Osteocyte (in vitro differentiated cells): ENCODE data around the gene SYT8. TPM values are rescaled to one million over a fixed set of nuclear protein-coding genes. Genes with fewer than 3 reads are reported as not detected.
"Not testable (repeated sequence)": the region's sequence is repeated elsewhere in the genome, so short reads cannot be mapped to it uniquely, and the experiment has no call there.

Source experiments
- DNase-seq: peaks from one replicate; pipeline ENCODE4 v3.0.0; 2021; ENCODE audit warnings: mixed read lengths; ENCODE audit not compliant: unreplicated experiment; ENCODE audit errors: extremely low spot score
- H3K27ac Mint-ChIP-seq: one replicate; pipeline ENCODE4 v1.8.0; 2021; ENCODE audit warnings: mild to moderate bottlenecking, mixed read lengths; ENCODE audit not compliant: unreplicated experiment
- H3K27me3 Mint-ChIP-seq: one replicate; pipeline ENCODE4 v1.8.0; 2021; ENCODE audit warnings: mixed read lengths; ENCODE audit not compliant: unreplicated experiment
- H3K36me3 Mint-ChIP-seq: one replicate; pipeline ENCODE4 v1.8.0; 2021; ENCODE audit warnings: mixed read lengths; ENCODE audit not compliant: unreplicated experiment
- H3K4me1 Mint-ChIP-seq: one replicate; pipeline ENCODE4 v1.8.0; 2021; ENCODE audit warnings: mixed read lengths; ENCODE audit not compliant: unreplicated experiment
- H3K4me3 Mint-ChIP-seq: one replicate; pipeline ENCODE4 v1.8.0; 2021; ENCODE audit warnings: mild to moderate bottlenecking, moderate library complexity, mixed read lengths; ENCODE audit not compliant: unreplicated experiment
- H3K9me3 Mint-ChIP-seq: one replicate; pipeline ENCODE4 v1.8.0; 2021; ENCODE audit warnings: mixed read lengths; ENCODE audit not compliant: unreplicated experiment
- CTCF ChIP-seq: fragments of 200-600 bp; sonication (generic); IDR thresholded peaks from 2 replicates; pipeline ENCODE4 v1.5.0; 2021; ENCODE audit warnings: antibody characterized with exemption, mild to moderate bottlenecking, moderate library complexity
- total RNA-seq: library from RNA; stranded (reverse); gene quantifications from 2 replicates; pipeline ENCODE4 v1.2.1, GENCODE V29; 2021

The SYT8 gene
- total RNA-seq, 1 donor from 2014 or later, result 6.2 TPM

- peak overlapping the region; percentile 82 for H3K27ac Mint-ChIP-seq
- H3K36me3 Mint-ChIP-seq, result peaks cover 6% of the 10 kb centered on the region
- peak overlapping the region; percentile 23 for H3K4me3 Mint-ChIP-seq
- H3K4me1 Mint-ChIP-seq, result peaks cover 53% of the 10 kb centered on the region
- H3K27me3 Mint-ChIP-seq, result peaks cover 11% of the 10 kb centered on the region
- no peaks in the 10 kb centered on the region for H3K9me3 Mint-ChIP-seq
- no peak for TF ChIP-seq CTCF
- DNase-seq, result no peak
Measured at GRCh38 chr11:1792461-1792860, 42.3 kb upstream of the SYT8 start.

DNA sequence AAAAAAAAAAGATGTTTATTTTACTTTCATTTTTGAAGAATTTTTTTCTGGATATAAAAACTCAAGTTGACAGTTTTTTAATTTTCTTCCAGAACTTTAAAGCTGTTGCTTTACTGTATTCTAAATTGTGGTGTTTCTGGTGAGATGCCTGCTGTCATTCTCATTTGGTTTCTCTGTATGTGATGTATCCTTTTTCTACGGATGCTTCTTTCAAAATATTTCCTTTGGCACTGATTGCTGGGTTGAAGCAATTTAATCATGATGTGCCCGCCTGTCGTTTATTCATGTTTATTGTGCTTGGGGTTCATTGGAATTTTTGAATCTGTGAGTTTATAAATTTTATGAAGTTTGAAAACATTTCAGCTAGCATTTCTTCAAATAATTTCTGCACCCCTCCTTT is 41.7 kb upstream of the SYT8 start:
- Mint-ChIP-seq H3K9me3 (no peaks in the 10 kb centered on the region), H3K27ac (peak overlapping the region; percentile 82), H3K4me3 (peak overlapping the region; percentile 21), H3K27me3 (peaks cover 11% of the 10 kb centered on the region), H3K36me3 (peaks cover 6% of the 10 kb centered on the region), H3K4me1 (peaks cover 55% of the 10 kb centered on the region)
- TF ChIP-seq CTCF, result no peak
- no peak for DNase-seq

GRCh38 chr11:1796413-1797011 is 38.3 kb upstream of the SYT8 start:
- no peak for TF ChIP-seq CTCF
- H3K4me3 Mint-ChIP-seq, result no peak overlapping the region
- H3K27me3 Mint-ChIP-seq, result peaks cover 14% of the 10 kb centered on the region
- DNase-seq, result no peak
- no peak overlapping the region for H3K27ac Mint-ChIP-seq
- no peaks in the 10 kb centered on the region for H3K9me3 Mint-ChIP-seq
- peaks cover 45% of the 10 kb centered on the region for H3K4me1 Mint-ChIP-seq
- peaks cover 3% of the 10 kb centered on the region for H3K36me3 Mint-ChIP-seq

DNA sequence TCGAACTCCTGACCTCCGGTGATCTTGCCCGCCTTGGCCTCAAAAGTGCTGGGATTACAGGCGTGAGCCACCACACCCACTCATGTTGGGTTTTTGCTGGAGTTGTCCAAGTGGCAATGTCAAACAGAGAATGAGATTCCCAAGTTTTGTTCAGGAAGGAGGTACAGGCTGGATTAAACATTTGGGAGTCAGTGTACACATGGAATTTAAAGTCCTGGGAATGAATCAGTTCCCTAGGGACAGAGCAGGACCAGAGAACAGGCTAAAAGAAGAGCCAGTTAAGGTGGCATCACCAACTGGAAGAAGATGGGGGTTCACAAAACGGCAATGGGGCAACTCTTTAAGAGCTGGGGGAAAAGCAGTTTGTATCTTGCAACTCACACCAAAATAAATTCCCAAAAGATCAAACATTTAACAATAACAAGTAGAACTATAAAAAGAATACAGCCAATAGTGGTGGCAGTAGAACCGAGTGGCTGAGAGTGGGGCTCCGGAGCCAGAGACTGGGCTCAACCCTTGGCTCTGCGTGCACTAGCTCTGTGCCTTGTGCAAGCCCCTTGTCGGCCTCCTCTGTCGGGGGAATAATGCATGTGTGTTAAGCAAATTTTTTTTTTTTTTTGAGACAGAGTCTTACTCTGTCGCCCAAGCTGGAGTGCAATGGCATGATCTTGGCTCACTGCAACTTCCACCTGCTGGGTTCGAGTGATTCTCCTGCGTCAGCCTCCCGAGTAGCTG is 37.2 kb upstream of the SYT8 start:
- H3K9me3 Mint-ChIP-seq, result no peaks in the 10 kb centered on the region
- H3K27me3 Mint-ChIP-seq, result peaks cover 14% of the 10 kb centered on the region
- H3K36me3 Mint-ChIP-seq, result no peaks in the 10 kb centered on the region
- no peak overlapping the region for H3K27ac Mint-ChIP-seq
- no peak for DNase-seq
- TF ChIP-seq CTCF, result no peak
- peaks cover 34% of the 10 kb centered on the region for H3K4me1 Mint-ChIP-seq
- H3K4me3 Mint-ChIP-seq, result no peak overlapping the region

GRCh38 chr11:1803246-1803645 is 31.5 kb upstream of the SYT8 start:
- DNase-seq, result no peak
- Mint-ChIP-seq H3K9me3 (no peaks in the 10 kb centered on the region), H3K4me1 (peaks cover 5% of the 10 kb centered on the region), H3K36me3 (no peaks in the 10 kb centered on the region), H3K27me3 (peaks cover 27% of the 10 kb centered on the region), H3K4me3 (no peak overlapping the region), H3K27ac (no peak overlapping the region)
- TF ChIP-seq CTCF, result no peak

GRCh38 chr11:1803835-1804519 is 30.8 kb upstream of the SYT8 start:
- H3K4me1 Mint-ChIP-seq, H3K4me3 Mint-ChIP-seq, H3K9me3 Mint-ChIP-seq, H3K27ac Mint-ChIP-seq, H3K36me3 Mint-ChIP-seq, DNase-seq: not testable (repeated sequence)
- H3K27me3 Mint-ChIP-seq, result peaks cover 26% of the 10 kb centered on the region
